Right lobe of liver (tissue), 6 donors: ENCODE data around the gene SPC24. TPM values are rescaled to one million over a fixed set of nuclear protein-coding genes. Genes with fewer than 3 reads are reported as not detected.
"Not testable (repeated sequence)": the region's sequence is repeated elsewhere in the genome, so short reads cannot be mapped to it uniquely, and the experiment has no call there.

Source experiments
- ATAC-seq, 4 donors: fragments of 200-7000 bp; cut with Tn5 transposase; one replicate each; pipeline ENCODE4 v1.9.1; 2020; ENCODE audit warnings: mild to moderate bottlenecking in 4 of 4, moderate library complexity in 4 of 4
- DNase-seq, 3 donors: peaks; one replicate each; pipeline ENCODE4 v3.0.0-alpha.2; 2020
- H3K27ac ChIP-seq, 3 donors: fragments of 200-600 bp; one replicate each; pipeline ENCODE4 v1.8.0; 2022
- H3K27me3 ChIP-seq, 2 donors: fragments of 200-600 bp; one replicate each; pipeline ENCODE4 v1.8.0; 2022
- H3K36me3 ChIP-seq, 4 donors: fragments of 200-600 bp; sonication (generic) in 1 of 4; one replicate each; pipeline versions ENCODE4 v1.5.1 to v1.8.0; 2017 to 2022; ENCODE audit warnings: control low read depth in 1 of 4
- H3K4me1 ChIP-seq, 4 donors: fragments of 200-600 bp; sonication (generic) in 1 of 4; one replicate each; pipeline versions ENCODE4 v1.5.1 to v1.8.0; 2017 to 2022; ENCODE audit warnings: control low read depth in 1 of 4
- H3K4me3 ChIP-seq, 3 donors: fragments of 200-600 bp; one replicate each; pipeline ENCODE4 v1.8.0; 2022
- H3K9me3 ChIP-seq, 4 donors: fragments of 200-600 bp; sonication (generic) in 1 of 4; one replicate each; pipeline versions ENCODE4 v1.5.1 to v1.8.0; 2017 to 2022; ENCODE audit warnings: control low read depth in 1 of 4
- CTCF ChIP-seq, 4 donors: fragments of 200-600 bp in 3 of 4; fragments of 450-650 bp in 1 of 4; IDR thresholded peaks; one replicate each; pipeline versions ENCODE4 v1.5.1 to v1.8.0; 2016 to 2022; ENCODE audit warnings: antibody characterized with exemption in 4 of 4, mild to moderate bottlenecking in 2 of 4
- POLR2A ChIP-seq: fragments of 450-650 bp; IDR thresholded peaks from one replicate; pipeline ENCODE4 v1.6.1; 2017; ENCODE audit warnings: antibody characterized with exemption, mild to moderate bottlenecking
- WGBS: methylation state at CpG from one replicate; pipeline ENCODE4 v1.1.6; 2018; ENCODE audit warnings: low coverage, low lambda C conversion rate; ENCODE audit not compliant: insufficient coverage; ENCODE audit errors: missing lambda C conversion rate; 5-methylcytosine and 5-hydroxymethylcytosine counted together
- intact Hi-C, 2 donors: fragments of 100-400 bp; cut with DNase I; formaldehyde crosslinking; loops; one replicate each; pipeline versions ENCODE4 v1.11.2 to v1.14.1; 2022
- total RNA-seq, 6 experiments: library from RNA; depleted of rRNA in 2 of 6; stranded (reverse); fragments of >200 nt in 2 of 6; fragmentation: NEBNext Ultra II Directional in 3 of 6; extraction: Animal tissue kit (Norgen Biotek cat#: 25700) in 3 of 6; gene quantifications; one replicate each; pipeline versions ENCODE4 v1.1.0 to v1.2.4, GENCODE V29; 2016 to 2023
- donor health status: DM: no; HTN: yes; CAD: no.
- donor health status: DM: no; HTN: no; CAD: no.
- donor health status: DM: no; HTN: no; CAD: no.
- donor health status: DM: no; HTN: yes; CAD: no.
- donor health status: DM: no; HTN: yes; CAD: no.

The SPC24 gene
- total RNA-seq, 6 experiments from 2014 or later, result 0.90 to 3.8 (median 2.2) TPM

- Histone ChIP-seq H3K36me3 (peaks cover 15 to 93% (median 57%) of the 10 kb centered on the region in 4 donors), H3K4me3 (no peak overlapping the region), H3K4me1 (peaks cover 0 to 35% (median 11%) of the 10 kb centered on the region in 4 donors), H3K27ac (no peak overlapping the region), H3K9me3 (no peaks in the 10 kb centered on the region), H3K27me3 (no peaks in the 10 kb centered on the region)
- TF ChIP-seq CTCF (IDR thresholded peaks at IDR 0.05) (peak; percentile 65 to 81 (median 72)), POLR2A (no peak)
- DNase-seq (peak; percentile 73 to 82 (median 77)), ATAC-seq (peak; percentile 43 to 69 (median 60))
- 49% methylated on average over 10 of the region's 11 CpGs for WGBS
- intact Hi-C loops, result no loop called here
Observed at GRCh38 chr19:11125994-11126685, 29.4 kb downstream of the SPC24 start.

- DNase-seq, intact Hi-C loops, H3K27me3 ChIP-seq, ATAC-seq, H3K27ac ChIP-seq, H3K9me3 ChIP-seq, H3K4me3 ChIP-seq: not testable (repeated sequence)
- WGBS, result 82% methylated on average over 2 of the region's 4 CpGs
- Histone ChIP-seq H3K36me3 (peaks cover 16 to 93% (median 55%) of the 10 kb centered on the region in 4 donors), H3K4me1 (peaks cover 0 to 19% (median 5%) of the 10 kb centered on the region in 4 donors)
Observed at GRCh38 chr19:11124157-11124556, 31.4 kb downstream of the SPC24 start.

- Histone ChIP-seq H3K27ac (no peak overlapping the region), H3K27me3 (no peaks in the 10 kb centered on the region), H3K9me3 (no peaks in the 10 kb centered on the region), H3K4me3 (no peak overlapping the region), H3K4me1 (peaks cover 0 to 10% (median 3%) of the 10 kb centered on the region in 4 donors), H3K36me3 (peaks cover 17 to 91% (median 55%) of the 10 kb centered on the region in 4 donors)
- no peak for DNase-seq
- TF ChIP-seq CTCF (IDR thresholded peaks at IDR 0.05) (no peak), POLR2A (no peak)
- no peak for ATAC-seq
- intact Hi-C loops, result no loop called here
- WGBS, result 82% methylated on average over 5 of the region's 13 CpGs
Observed at GRCh38 chr19:11123114-11123513, 32.5 kb downstream of the SPC24 start.

- intact Hi-C loops, H3K9me3 ChIP-seq, H3K27ac ChIP-seq, DNase-seq, H3K4me1 ChIP-seq, H3K4me3 ChIP-seq, H3K27me3 ChIP-seq, ATAC-seq: not testable (repeated sequence)
- H3K36me3 ChIP-seq, result peaks cover 10 to 91% (median 54%) of the 10 kb centered on the region in 4 donors
- WGBS, result 97% methylated on average over 7 of the region's 17 CpGs
Observed at GRCh38 chr19:11121963-11122362, 33.6 kb downstream of the SPC24 start.

- no peaks in the 10 kb centered on the region for H3K27me3 ChIP-seq
- intact Hi-C loops, result loop anchor here in 1 of 2 donors (10.0 kb wide), 1 partner anchor 82 kb away; no protein-coding TSS in a partner anchor
- no peak overlapping the region for H3K4me3 ChIP-seq
- H3K9me3 ChIP-seq, result no peaks in the 10 kb centered on the region
- ATAC-seq, result no peak
- H3K27ac ChIP-seq, result no peak overlapping the region
- DNase-seq, result no peak
- peaks cover 10 to 98% (median 55%) of the 10 kb centered on the region in 4 donors for H3K36me3 ChIP-seq
- peaks cover 0 to 18% (median 6%) of the 10 kb centered on the region in 4 donors for H3K4me1 ChIP-seq
- WGBS, result 92% methylated on average over 5 of the region's 9 CpGs
- no peak for TF ChIP-seq POLR2A
- TF ChIP-seq CTCF (IDR thresholded peaks at IDR 0.05), result no peak
Observed at GRCh38 chr19:11116507-11116906, 39.1 kb downstream of the SPC24 start.
